ENCODE measurements around the gene FBXW2.
"Not testable (repeated sequence)": the region's sequence is repeated elsewhere in the genome, so short reads cannot be mapped to it uniquely, and the experiment has no call there.

Gene FBXW2, protein sequence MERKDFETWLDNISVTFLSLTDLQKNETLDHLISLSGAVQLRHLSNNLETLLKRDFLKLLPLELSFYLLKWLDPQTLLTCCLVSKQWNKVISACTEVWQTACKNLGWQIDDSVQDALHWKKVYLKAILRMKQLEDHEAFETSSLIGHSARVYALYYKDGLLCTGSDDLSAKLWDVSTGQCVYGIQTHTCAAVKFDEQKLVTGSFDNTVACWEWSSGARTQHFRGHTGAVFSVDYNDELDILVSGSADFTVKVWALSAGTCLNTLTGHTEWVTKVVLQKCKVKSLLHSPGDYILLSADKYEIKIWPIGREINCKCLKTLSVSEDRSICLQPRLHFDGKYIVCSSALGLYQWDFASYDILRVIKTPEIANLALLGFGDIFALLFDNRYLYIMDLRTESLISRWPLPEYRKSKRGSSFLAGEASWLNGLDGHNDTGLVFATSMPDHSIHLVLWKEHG

DNA sequence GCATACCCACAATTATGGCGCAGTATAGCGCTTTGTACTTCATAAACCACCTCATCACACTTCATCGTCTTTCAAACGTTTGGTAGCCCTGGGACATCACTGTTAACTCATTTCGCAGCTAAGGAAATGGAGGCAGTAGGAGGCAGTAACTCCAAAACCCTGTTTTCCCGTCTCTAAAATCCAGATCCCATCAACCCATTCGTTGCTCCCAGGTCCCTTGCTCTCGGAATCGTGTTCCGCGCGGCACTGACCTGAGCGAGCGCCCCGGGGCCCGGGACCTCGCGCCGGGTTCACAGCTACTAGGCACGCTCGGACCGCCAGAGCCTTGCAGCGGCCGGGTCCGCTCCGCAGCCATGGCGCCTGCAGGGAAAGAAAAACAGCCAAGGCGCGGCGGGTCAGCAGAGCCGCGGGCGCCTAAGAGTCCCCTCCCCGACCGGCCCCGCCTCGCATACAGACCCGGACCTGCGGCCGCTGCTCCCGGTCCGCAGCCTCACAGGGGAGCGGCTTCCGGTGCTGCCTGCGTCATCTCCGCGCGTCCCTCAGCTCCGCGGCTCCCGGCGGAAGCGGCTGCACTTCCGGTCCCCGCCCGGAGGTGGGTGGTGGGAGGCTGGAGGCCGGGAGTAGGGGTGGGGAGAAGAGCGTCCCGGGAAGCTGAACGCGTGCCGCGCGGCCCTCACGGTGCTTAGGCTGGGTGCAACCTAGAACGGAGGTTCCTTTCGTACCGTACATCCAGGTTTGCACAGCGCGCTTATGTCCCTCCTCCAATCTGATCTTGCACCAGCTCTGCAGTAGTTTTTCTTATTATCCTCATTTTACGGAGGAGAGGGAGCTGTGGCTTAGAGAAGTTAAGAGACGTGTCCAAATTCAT lies at the start of gene FBXW2:
Gene FBXW2 (minus strand): TSS at position 519 of the 868 bp plus-strand sequence. CDS start 5,158 bp downstream, outside the sequence.
- peak; percentile 31 for DNase-seq (ENCODE audit: low read depth)

DNA sequence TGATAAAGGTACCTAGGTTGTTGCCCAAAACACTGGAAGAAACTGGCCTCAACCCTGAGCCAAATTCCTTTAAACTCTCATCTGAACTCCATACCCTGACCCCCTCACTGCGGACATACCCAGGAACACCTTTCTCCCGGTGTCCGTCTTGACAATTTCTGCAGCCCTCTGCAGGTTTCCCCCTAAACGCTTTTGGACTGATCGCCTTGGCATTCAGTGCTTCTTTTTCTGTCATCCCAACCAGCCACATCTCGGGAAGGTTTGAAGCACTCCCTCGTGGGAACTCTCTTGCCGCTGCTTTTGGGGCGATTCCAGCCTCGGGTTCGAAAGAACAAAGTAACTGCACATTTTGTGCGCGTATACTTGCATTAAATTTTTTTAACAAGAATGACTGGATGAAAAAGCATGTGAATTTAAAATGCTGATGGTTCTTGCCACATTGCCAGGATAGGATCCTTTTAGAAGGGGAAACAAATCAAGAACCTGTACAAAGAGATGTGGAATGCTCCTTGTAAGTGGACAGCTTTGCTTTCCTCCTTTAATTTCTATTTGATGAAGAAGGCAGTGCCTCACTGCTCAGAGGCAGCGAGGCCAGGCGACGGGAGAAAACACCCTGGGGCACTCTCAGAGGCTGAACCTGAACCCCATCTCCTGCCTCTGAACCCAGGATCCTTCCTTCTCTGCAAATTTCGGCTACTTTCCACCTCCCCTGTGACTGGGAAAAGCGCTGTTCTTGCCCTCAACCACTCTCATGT lies 48.9 kb upstream of the FBXW2 start:
- DNase-seq (ENCODE audit: low read depth), result no peak

DNA sequence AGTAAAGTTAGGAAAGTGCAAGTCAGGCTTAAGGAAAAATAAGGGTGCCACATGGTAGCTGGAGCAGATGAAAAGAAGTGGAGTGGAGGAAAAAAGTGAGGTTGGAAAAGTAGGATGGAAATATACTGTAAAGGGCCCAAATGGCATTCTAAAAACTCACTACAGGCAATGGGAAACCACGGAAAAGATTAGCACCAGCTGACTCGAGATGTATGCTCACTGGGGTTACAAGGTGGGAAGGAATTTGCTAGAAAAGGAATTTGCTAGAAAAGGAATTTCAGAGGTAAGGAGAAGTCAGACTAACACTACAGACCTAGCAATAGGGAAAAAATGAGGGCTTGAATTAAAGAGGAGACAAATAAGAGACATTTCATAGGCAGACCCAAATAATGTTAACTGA lies 45.9 kb upstream of the FBXW2 start:
- no peak for DNase-seq (ENCODE audit: low read depth)

DNA sequence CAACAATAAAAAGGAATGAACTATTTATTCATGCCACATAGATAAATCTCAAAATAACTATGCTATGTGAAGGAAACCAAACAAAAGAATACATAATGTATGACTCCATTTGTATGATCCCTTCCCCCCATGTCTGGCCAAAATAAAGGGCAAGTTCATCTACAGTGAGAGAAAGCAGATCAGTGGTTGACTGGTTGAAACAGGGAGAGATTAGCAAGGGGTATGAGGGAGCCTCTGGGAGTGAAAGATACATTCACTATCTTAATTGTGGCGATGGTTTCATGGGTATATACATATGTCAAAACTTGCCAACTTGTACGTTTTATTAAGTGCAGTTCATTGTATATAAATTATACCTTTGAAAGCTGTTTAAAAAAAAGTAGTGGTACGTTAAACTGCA lies 44.7 kb upstream of the FBXW2 start:
- no peak for DNase-seq (ENCODE audit: low read depth)

DNA sequence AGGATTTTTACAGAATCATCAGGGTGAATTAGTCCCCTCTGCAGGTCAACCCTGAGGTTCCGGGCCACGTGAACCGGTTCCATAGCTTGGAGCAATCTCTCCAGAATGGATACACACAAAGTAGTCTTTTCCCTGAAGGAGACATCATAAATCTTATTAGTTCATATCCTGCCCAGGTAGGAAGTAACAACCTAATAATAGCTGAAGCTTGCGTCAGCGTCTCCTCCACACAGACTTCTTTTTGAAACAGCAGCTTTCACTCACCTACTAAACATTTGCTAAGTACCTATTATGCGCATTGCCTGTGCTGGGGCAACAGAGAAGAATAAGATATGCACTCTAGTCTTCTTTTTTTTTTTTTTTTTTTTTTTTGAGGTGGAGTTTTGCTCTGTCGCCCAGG lies 40.1 kb upstream of the FBXW2 start:
- DNase-seq (ENCODE audit: low read depth), result no peak

DNA sequence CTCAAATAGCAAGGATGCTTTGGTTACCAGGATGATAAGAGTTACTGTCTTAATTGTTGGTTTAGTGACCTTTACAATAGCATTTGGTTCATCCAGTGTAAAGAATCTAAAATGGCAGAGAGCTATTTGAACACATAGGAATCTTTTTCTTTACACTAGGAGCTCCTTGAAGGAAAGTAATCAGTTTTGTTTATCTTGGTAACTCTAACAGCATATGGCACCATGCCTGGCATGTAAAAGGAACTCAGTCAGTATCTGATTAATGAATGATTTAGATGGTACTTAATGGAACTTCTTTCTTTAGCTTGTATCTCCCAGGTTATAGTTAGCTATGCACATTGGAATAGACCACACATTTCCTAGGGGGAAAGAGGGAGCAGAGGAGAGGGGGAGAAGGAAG lies 39.6 kb upstream of the FBXW2 start:
- DNase-seq (ENCODE audit: low read depth), result no peak

DNA sequence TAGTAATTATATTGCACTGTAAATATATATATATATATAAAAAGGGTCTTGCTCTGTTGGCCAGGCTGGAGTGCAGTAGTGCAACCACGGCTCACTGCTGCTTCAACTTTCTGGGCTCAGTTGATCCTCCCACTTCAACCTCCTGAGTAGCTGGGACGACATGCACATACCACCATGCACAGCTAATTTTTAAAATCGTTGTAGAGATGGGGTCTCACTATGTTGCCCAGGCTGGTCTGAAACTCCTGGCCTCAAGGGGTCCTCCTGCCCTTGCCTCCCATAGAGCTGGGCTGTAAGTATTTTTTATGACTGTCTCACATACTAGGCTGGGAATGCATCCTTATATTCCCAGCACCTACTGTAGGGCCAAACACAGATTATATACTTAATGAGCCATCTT lies 37.6 kb upstream of the FBXW2 start:
- no peak for DNase-seq (ENCODE audit: low read depth)

DNA sequence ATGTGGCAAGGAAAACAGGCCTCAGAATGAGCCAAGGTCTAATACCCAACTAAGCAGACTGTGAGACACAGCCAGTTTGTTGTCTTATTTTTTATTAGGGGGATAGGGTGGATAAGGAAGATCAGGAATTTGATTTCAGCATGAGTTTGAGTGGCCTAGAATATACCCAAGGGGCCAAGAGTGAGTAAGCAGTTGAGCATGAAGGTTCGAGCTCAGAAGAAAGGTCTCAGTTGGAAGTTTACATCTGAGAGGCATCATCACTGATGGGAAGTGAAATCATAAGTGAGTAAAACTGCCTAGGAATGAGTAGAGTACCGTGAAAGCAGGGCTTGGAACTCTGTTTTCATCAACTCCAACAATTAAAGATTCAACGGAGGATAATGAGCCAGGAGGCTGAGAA lies 36.9 kb upstream of the FBXW2 start:
- DNase-seq (ENCODE audit: low read depth), result no peak

DNA sequence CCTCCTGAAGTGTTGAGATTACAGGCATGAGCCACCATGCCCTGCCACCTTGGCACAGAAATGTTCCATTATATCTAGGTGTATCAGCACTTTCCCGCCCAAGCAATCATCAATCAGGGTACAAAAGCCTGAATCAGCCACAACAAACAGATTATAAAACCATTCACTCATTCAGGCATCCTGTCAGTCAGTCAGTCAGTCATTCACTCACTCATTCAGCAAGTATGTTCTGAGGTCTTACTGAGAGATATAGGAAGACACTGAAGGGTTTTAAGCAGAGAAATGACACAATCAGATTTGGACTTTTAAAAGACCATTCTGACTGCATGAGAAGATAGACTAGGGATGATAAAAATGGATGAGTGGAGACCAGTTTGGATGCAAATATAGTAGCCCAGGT lies 36.4 kb upstream of the FBXW2 start:
- no peak for DNase-seq (ENCODE audit: low read depth)

DNA sequence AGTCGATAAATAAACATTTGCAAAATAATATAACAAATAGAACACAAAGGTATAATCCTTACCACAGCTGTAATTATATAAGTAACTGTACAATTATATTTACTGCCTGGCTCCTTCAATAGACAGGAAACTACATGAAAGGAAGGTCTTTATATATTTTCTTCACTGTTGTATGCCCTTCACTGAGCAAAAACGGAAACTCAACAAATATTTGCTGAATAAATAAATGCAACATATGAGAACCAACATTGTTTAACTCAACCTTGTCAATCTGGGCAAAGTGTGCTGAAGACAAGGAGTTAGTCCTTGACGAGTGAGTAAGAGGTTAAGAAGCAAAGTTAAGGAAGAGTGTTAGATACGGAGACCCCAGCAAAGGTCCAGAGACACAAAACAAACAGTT lies 26.9 kb upstream of the FBXW2 start:
- no peak for DNase-seq (ENCODE audit: low read depth)

DNA sequence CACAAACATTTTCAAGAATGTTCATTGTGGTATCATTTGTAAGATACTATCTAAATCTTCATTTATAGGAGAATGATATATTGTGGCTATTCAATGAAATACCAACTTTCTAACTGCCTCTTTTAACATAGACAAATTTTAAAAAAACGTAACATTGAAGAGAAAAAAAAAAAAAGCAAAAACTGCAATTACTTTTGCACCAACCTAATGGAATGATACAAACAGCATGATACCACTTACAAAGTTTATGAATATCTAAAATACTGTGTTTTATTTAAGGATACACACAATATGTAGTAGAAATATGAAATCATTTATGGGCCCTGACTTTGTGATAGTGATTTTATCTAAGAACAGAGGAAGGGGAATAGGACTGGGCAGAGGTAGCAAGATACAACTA lies 25.4 kb upstream of the FBXW2 start:
- DNase-seq (ENCODE audit: low read depth), result no peak

DNA sequence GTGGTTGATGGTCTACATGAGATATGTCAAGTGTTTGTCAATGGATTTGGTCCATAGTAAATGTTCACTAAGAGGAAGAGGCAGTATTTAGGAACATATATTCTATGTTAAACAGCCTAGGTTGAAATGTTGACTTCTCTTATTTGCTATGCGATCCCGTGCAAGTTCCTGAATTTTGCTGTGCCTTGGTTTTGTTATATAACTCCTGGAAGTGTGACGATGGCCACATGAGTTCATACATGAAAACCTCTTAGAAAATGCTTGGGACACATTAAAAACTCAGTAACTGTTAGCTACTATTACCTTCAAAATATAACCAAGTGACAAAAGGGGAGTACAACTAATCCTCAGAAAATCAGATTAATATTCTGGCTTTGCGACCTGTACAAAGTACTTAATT lies 21.9 kb upstream of the FBXW2 start:
- DNase-seq (ENCODE audit: low read depth), result no peak

DNA sequence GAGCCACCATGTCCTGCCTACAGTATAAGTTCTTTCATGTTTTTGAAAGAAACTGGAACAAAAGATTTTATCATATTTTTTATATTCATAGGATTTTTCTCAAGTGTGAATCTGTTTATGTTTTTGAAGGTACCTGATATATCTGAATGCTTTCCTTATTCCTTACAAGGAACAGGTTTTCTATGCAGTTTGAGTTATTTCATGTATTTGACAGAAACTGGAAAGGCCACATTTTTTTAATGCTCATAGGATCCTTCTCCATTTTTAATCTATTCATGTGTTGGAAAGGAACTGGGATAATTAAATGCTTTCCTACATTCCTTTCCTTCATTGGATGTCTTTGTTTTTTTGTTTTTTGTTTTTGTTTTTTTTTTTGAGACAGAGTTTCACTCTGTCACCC lies 15.7 kb upstream of the FBXW2 start:
- DNase-seq (ENCODE audit: low read depth), result no peak

DNA sequence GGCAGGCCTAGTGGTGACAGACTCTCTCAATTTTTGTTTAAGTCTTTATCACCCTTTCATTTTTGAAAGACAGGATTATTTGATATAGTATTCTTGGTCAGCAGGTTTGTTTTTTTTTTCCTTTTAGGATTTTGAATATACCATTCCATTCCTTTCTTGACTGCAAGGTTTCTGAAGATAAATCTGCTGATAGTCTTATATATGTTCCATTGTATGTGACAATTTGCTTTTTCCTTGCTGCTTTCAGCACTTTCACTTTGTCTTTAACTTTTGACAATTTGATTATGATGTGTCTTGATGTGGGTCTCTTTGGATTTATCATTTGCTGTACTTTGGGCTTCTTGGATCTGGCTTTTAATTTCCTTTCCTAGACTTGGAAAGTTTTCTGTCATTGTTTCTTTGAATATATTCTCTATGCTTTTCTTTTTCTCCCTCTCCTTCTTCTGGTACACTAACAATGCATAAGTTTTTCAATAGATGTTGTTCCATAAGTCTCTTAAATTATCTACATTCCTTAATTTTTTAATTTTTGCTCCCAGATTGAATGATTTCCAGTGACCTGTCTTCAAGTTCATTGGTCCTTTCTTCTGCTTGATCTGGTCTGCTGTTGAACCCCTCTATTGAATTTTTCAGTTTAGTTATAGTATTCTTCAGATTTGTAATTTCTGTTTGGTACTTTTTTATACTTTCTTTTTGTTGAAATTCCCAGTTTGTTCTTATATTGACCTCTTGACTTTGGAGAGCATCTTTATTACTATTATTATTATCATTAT lies 14.6 kb upstream of the FBXW2 start:
- no peak for DNase-seq (ENCODE audit: low read depth)

DNA sequence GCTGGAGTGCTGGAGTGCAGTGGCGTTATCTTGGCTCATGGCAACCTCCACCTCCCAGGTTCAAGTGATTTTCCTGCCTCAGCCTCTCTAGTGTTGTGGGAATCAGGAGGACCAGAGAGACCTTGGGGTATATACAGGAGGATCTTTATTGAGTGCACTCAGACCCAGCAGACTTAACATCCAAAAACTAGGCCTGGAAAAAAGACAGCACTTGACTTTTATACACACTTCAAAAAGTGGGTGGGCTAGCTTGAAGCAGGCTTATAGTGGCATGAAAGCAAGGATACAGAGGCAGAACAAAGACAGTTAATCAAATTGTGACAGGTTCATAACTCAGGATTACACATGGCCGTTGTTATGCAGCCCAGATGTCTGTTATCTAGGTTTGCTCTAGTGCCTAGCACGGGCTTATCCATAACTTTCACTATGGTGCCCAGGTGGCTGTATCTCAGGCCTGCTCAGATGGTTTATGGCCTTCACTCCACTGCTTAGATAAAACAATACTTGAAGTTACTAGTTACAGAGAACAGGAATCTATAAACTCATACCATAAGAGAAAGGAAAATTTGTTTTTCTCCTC lies 11.7 kb upstream of the FBXW2 start:
- DNase-seq (ENCODE audit: low read depth), result not testable (repeated sequence)

DNA sequence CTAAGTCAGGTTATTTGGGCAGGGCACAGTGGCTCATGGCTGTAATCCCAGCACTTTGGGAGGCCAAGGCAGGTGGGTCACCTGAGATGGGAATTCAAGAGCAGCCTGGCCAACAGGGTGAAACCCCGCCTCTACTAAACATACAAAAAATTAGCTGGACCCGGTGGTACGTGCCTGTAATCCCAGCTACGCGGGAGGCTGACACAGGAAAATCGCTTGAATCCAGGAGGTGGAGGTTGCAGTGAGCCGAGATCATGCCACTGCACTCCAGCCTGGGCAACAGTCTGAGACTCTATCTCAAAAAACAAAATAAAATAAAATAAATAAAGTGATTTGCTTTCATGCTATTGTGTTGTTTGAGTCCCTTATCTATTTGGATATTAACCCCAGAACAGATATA lies 8.2 kb upstream of the FBXW2 start:
- no peak for DNase-seq (ENCODE audit: low read depth)

DNA sequence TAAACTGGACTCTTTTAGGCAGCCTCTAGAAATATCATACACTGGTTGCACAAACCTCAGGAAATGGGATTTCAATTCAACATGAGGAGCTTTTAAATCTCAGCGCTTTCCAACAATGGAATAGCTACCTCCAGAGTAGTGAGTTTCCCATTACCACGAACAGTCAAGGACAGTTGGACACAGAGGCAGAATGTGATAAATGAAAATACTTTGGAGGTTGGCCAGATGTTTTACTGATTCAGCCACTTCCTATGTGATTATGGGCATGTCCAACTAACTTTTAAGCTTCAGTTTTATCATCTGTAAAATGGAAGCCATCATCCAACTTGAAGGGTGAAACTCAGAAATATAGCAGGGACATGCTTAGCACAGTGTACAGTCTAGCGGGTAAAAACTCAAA lies 2.1 kb downstream of the FBXW2 start:
- DNase-seq (ENCODE audit: low read depth), result no peak

DNA sequence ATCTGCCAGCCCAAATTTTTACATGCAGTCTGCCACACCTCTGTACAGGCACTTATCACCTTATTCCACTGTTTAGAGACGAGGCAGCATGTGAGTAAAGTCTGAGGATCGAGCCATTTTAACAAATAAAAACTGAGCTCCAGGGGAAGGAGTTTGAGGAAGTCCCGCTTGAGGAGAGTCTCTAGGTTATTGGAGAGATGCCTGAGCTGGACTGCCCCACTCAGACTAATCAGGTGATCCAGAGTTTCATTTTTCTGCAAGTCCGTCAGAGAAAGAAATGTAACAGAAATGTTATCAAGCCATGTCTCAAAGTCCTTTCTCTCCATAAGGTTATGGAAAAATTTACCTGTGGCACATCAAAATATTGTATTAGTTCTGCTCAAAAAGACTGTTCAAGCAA lies 5.3 kb downstream of the FBXW2 start:
- DNase-seq (ENCODE audit: low read depth), result no peak

DNA sequence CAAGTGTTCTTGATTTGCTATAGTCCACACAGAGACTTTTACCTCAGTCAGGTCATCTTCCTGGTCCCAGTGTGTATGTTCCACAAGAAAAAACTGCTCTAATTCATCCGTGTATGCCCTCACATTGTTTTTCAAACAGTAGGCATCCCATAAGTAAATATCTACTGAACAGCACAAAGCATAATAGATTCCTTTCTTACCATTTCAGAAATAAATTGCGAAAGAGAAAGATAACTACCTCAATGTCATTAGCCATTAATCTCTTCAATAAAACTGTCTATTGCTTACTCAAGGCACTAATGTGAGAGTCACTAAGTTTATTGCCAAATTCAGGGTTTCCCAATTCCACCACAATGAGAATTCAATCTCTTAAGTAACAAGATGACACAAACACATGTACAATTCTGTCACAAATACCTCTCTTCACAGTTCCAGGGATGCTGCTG lies 9.6 kb downstream of the FBXW2 start:
- no peak for DNase-seq (ENCODE audit: low read depth)

DNA sequence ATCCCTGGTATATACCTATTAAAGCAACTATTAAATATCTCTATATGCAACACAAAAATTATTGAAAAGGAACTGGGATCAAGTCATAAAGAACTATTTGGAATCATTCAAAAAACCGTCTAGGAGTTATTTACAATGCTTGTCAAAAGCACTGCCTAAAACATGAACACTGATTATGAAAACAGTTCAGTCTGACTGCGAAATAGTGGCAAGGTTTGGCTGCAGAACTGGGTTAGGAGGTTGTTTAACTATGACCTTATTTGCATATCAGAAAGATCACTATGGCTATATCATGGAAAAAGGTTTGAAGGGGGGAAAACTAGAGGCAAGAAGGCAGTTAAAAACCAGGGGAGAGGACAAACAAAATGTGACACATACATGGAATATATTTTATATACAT lies 12.0 kb downstream of the FBXW2 start:
- no peak for DNase-seq (ENCODE audit: low read depth)

DNA sequence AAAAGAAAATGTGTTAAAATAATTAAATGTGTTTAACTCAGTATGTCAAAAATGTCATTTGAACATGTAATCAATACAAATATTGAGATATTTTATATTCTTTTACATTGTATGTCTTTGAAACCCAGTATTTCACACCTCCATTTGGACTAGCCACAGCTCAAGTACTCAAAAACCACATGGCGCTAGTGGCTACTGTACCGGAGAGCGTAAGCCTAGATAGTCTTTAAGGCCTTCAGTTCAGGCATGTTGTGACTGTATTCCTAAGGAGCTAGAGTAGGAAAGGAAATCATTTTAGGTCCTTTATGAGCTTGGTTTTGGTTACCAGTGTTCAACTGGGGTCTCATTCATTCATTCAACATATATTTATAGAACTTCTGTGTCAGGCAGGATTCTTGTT lies 12.8 kb downstream of the FBXW2 start:
- no peak for DNase-seq (ENCODE audit: low read depth)
